NCI-H82 (cell line): ENCODE results near the gene NEDD4L.
"Not testable (repeated sequence)": the region's sequence is repeated elsewhere in the genome, so short reads cannot be mapped to it uniquely, and the experiment has no call there.

Source experiments
- DNase-seq: peaks from one replicate; lab custom pipeline; 2025; lab: John Stamatoyannopoulos, UW

The NEDD4L gene

DNA sequence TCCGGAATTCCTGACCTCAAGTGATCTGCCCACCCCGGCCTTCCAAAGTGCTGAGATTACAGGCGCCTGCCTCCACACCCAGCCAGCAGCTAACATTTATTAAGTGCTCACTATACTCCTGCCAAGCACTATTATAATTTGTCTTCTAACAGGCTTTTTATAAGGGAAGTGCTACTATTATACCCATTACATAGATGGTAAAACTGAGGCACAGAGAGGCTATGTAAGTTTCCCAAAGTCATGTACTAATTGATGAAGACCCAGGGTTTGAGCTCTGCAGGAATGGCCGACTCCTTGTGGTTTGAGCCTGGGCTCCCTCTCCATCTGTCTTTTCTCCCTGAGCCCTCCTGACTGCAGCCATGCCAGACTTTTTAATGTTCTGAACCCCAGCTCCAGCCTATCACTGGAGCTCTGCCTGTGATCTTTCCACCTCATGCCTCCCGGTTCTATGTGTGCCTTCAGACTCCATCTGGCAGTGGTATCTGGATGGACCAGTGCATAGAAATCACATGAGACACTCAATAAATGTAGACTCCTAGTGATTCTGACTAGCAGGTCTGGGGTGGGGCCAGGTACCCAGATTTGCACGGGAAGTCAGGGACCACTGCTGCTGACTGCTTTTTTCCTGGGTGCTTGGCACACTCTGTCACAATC lies 197.1 kb downstream of the NEDD4L start:
- no peak for DNase-seq

DNA sequence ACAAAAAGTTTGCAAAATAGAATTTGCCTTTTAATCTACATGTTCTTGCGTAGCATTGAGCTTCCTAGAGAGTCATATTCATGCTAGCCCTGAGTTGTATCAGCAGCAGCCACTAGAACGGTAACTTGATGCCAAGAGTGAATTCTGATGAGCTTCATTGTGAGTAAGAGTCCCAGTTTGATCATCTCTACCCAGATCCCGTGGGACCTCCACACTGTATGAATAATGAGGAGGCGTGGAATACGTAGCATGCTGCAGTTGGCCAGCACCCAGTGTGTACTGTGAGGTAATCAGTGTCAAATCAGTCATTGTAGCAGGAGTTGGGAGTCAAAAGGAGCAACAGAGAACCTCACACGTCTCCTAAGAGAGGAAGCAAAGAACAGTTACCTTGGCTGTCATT lies 197.9 kb downstream of the NEDD4L start:
- no peak for DNase-seq

DNA sequence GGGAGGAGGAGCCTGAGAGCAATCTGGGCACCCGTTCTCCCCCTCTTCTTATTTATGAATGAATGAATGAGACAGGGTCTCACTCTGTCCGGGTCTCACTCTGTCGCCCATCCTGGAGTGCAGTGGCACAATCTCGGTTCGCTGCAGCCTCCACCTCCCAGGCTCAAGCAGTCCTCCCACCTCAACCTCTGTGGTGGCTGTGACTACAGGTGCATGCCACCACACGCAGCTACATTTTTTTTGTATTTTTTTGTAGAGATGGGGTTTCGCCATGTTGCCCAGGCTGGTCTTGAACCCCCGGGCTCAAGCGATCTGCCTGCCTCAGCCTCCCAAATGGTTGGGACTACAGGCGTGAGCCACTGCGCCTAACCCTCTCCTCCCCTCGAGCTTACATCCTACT lies 198.4 kb downstream of the NEDD4L start:
- no peak for DNase-seq

DNA sequence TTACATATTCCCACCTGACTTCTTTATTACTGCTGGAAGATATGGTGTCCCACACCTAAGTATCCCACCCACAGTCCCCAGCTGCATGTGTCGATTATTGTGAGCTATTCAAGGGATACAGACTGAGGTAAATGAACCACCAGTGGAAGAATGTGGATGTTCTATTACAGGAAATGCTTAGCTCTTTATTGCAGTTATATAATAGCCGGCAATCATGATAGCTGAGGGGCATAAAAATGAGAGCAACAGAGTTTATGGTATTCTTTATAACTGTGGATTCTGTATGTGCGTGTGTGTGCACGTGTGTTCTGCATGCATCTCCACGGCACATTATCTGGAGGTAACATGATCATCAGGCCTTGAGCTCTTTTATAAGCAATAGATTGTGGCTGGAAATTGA lies 198.9 kb downstream of the NEDD4L start:
- no peak for DNase-seq

GRCh38 chr18:58243401-58243800 lies 199.4 kb downstream of the NEDD4L start:
- no peak for DNase-seq

- no peak for DNase-seq
Observed at GRCh38 chr18:58247363-58247834, 203.4 kb downstream of the NEDD4L start.

DNA sequence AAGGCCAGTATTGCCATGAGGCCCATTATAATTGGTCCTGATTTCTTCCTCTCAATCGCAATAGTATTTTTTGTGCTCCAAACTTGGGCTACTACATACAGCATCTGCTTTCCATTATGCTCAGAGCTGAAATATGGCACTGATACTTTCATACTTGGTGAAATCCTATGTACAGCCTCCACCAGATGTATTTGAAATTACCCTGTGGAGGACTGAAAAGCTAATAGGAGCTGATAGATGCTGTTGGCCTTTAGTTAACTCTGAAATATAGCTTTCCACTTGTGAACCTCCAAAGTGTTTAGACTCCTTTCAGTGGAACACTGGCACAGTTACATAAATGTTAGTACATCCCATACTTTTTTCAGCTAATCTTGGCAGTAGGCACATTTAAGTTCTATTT lies 205.7 kb downstream of the NEDD4L start:
- DNase-seq: no peak

- DNase-seq: no peak
Observed at GRCh38 chr18:58251416-58251815, 207.4 kb downstream of the NEDD4L start.

DNA sequence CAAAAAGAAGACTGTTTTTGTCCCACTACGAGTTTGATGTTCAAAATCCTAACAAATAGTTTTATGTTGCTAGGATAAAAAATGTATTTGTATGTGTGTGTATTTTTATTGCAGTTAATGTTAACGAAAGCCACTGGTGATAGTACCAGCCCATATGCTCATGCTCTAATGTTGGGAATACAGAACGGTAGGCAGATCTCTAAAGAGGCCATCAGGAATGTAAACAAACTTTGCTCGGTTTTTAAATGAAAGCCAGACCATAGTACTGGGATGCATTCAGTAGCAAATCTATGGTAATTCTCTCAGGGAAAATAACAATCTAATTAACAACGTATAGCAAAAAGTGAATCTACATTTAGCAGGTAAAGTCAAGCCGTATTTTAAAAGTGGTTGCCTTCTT lies 208.1 kb downstream of the NEDD4L start:
- DNase-seq: no peak

DNA sequence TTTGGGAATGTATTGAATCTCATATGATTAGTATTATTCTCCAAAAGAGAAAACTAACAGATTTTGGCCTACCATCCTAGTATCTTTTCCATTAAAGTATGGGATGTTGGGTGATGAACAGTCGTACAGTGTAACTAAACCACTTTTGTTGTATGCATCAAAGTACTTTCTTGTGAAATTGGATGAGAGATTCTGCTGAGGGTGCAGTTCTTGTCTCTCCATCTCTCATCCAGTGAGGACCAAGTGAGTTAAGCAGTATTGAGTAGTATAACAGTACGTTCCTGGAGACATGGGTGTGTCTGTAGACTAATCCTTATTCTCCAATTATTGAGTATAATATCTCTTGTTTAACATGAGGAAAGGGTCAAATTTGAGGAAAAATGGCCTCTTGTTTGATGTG lies 209.3 kb downstream of the NEDD4L start:
- DNase-seq: no peak

DNA sequence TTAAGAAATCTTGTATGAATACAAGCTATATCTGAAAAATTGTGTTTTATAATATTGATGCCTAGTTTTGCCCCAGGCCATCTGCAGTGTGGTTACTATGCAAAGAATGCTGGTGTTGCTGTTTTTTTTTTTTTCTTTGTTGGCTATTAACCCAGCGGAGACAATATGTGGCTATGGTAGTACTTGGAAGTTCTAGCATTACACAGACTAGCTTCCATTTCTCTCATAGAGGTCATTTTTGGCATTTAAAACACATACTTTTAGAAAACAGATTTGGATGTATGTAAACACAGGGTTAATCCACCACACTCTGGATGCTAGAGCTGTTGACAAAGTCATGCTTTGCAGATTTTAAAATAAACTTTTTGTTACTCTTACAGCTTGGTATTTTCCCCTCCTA lies 209.8 kb downstream of the NEDD4L start:
- DNase-seq: no peak

GRCh38 chr18:58254873-58255511 lies 211.0 kb downstream of the NEDD4L start:
- no peak for DNase-seq

GRCh38 chr18:58255701-58256311 lies 211.8 kb downstream of the NEDD4L start:
- DNase-seq: no peak

GRCh38 chr18:58256316-58257080 lies 212.5 kb downstream of the NEDD4L start:
- DNase-seq: no peak

- no peak for DNase-seq
Observed at GRCh38 chr18:58257461-58257860, 213.4 kb downstream of the NEDD4L start.

GRCh38 chr18:58258692-58259342 lies 214.8 kb downstream of the NEDD4L start:
- no peak for DNase-seq

- DNase-seq: no peak
Observed at GRCh38 chr18:58263055-58263957, 219.3 kb downstream of the NEDD4L start.

DNA sequence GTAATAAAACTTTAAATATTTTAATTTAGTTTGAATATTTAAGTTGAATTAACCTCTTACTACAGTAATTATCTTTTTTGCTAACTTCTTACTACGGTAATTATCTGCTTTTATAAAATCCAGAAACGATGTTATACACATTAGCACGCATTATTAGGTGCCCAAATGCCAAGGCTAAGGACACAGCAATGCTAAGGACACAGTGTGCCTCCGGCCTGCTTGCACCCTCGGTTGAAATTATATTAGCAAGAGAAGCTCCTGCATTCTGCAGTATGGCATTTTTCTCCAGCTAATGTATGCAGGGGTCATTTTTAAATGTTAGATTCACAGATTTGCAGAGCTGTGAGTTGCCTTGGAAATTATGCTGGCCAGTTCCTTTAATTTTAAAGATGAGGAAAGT lies 220.0 kb downstream of the NEDD4L start:
- DNase-seq: no peak

GRCh38 chr18:58264840-58265239 lies 220.8 kb downstream of the NEDD4L start:
- no peak for DNase-seq

DNA sequence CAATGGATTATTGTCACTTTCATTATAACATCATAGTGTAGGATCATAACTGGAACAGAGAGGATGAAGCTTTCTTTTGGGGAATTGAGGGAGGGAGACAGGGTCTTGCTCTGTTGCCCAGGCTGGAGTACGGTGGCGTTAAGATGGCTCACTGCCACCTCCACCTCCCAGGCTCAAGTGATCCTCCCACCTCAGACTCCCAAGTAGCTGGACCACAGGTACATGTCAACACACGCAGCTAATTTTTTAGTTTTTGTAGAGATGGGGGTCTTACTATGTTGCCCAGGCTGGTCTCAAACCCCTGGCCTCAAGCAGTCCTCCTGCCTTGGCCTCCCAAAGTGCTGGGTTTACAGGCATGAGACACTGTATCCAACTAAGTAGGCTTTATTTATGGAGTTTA lies 221.5 kb downstream of the NEDD4L start:
- not testable (repeated sequence) for DNase-seq

DNA sequence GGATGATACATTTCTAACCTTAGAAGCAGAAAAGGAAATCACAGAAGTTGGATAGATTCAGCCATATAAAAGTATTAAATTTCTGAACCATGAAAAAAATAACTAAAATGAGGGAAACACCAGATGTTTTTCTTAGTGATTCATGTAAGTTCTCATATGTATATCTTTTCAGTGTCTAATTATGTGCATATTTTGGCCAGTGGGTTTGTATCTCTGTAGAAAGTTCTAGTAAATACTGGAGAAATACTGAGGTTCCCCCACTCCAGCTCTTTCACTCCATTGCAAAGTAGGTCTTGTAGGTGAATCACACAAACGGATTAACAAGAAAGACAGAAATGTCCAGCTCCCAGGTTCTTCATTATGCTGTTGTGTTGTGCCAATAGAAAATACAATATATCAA lies 222.3 kb downstream of the NEDD4L start:
- no peak for DNase-seq
